Endothelial cell (in vitro differentiated cells): ENCODE data around the gene FAM186B. TPM values are rescaled to one million over a fixed set of nuclear protein-coding genes. Genes with fewer than 3 reads are reported as not detected.

Experiments used
- DNase-seq: peaks from one replicate; pipeline ENCODE4 v3.0.0; 2021; ENCODE audit warnings: low spot score
- H3K27ac Mint-ChIP-seq: one replicate; pipeline ENCODE4 v1.8.0; 2021; ENCODE audit warnings: mixed read lengths, inconsistent platforms; ENCODE audit not compliant: unreplicated experiment
- H3K27me3 Mint-ChIP-seq: one replicate; pipeline ENCODE4 v1.8.0; 2021; ENCODE audit warnings: mild to moderate bottlenecking, moderate library complexity, mixed read lengths, inconsistent platforms; ENCODE audit not compliant: unreplicated experiment
- H3K36me3 Mint-ChIP-seq: one replicate; pipeline ENCODE4 v1.8.0; 2021; ENCODE audit warnings: mild to moderate bottlenecking, low read depth, mixed read lengths, inconsistent platforms; ENCODE audit not compliant: unreplicated experiment
- H3K4me1 Mint-ChIP-seq: one replicate; pipeline ENCODE4 v1.8.0; 2021; ENCODE audit warnings: mild to moderate bottlenecking, mixed read lengths, inconsistent platforms; ENCODE audit not compliant: unreplicated experiment
- H3K4me3 Mint-ChIP-seq: one replicate; pipeline ENCODE4 v1.8.0; 2021; ENCODE audit warnings: mild to moderate bottlenecking, mixed read lengths, inconsistent platforms; ENCODE audit not compliant: unreplicated experiment
- H3K9me3 Mint-ChIP-seq: one replicate; pipeline ENCODE4 v1.8.0; 2021; ENCODE audit warnings: mixed read lengths, inconsistent platforms; ENCODE audit not compliant: unreplicated experiment
- CTCF ChIP-seq: fragments of 200-600 bp; sonication (generic); IDR thresholded peaks from one replicate; pipeline ENCODE4 v1.5.0; 2021; ENCODE audit warnings: antibody characterized with exemption; ENCODE audit not compliant: unreplicated experiment
- total RNA-seq: library from RNA; stranded (reverse); fragmentation: NEBNext Ultra II Directional; extraction: Animal tissue kit (Norgen Biotek cat#: 25700); gene quantifications from one replicate; pipeline ENCODE4 v1.2.1, GENCODE V29; 2021; ENCODE audit not compliant: unreplicated experiment

The FAM186B gene
- total RNA-seq, 1 donor from 2014 or later, result 1.9 TPM

DNA sequence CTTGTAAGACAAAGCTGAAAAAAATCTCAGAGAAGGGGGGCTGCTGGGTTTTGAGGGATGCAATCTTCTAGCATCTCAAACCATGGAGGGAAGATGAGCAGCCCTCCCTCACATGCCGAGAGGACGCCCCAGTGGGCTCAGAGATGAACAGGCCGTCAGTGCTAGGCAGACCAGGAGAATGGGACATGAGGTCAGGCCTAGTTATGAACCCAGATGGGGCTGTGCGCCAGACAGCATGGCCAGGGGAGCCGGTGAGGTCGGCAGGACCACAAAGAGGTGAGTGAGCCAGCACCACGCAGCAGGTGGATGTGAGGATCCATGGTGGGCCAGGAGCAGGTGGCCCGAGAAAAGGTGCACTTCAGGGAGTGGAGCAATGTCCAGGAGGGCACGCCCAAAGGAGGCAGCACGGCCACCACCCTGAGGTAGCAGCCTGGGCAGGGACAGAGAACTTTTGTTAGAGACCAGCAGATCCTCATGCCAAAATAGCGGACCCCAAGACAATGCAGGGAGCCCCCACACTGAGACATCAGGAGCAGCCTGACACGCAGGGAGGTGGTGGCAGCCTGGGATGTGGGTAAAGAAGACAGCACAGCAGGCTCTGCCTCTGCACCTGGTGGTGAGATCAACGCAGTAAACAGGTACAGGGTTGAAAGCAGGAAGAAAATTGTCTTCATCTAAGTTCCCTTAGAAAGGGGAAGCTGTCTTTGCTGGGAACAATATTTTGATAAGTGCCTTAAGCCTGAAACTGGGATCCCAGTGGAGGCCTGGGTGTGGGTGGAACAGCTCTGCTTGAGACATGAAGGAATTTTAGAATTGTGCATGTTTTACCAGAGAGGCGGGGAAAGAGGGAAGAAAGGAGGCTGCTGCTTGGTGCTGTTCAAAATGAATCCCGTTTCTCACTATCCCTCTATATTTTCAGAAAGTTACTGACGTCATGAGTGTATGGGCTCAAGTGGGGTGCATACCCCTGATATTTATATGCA, 19.7 kb downstream of the FAM186B start:
- H3K27ac Mint-ChIP-seq, result no peak overlapping the region
- peaks cover 16% of the 10 kb centered on the region for H3K36me3 Mint-ChIP-seq
- DNase-seq, result no peak

GRCh38 chr12:49584591-49584990, 20.8 kb downstream of the FAM186B start:
- no peak for DNase-seq
- Mint-ChIP-seq H3K27ac (peak overlapping the region; percentile 39), H3K27me3 (peaks cover 10% of the 10 kb centered on the region), H3K9me3 (no peaks in the 10 kb centered on the region), H3K4me1 (peaks cover 15% of the 10 kb centered on the region), H3K36me3 (peaks cover 18% of the 10 kb centered on the region), H3K4me3 (peak overlapping the region; percentile 17)
- TF ChIP-seq CTCF, result no peak

More for the DNA sequence above, 19.7 kb downstream of the FAM186B start:
- H3K9me3 Mint-ChIP-seq, result no peaks in the 10 kb centered on the region
- peaks cover 14% of the 10 kb centered on the region for H3K4me1 Mint-ChIP-seq
- peak overlapping the region; percentile 71 for H3K4me3 Mint-ChIP-seq
- peaks cover 8% of the 10 kb centered on the region for H3K27me3 Mint-ChIP-seq
- TF ChIP-seq CTCF, result no peak

DNA sequence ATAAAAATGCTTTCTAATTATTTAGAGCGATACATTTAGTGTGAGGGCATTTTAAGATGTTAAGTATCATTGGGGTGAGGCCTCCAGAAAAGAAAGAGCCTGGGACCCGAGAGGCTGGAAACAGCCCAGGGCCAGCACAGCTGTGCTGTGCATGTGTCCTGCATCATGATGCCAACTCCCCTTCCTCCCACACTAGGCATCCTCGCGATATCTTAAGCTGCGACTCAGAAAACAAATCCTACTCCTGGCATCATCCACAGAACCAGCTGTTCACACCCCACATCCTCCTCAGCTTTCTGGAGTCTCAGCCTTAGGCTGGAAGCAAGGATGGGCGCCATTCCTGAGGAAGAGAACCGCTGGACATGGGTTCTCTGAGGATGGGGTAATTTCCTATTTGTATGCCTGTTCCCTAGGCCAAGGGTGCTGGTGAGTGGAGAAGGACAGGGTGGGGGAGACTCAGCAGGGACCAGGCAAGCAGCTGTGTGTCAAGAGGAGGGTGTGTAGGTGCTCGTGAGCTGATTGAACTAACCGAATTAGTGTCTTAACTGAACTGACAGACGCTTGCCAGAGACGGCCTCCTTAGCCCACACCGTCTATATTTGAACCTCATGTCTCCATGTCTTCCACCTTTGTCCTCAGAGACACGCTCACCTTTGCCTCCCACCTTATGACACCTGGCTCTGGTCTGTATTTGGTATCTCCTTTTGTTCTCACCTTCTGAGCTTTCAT, 21.9 kb downstream of the FAM186B start:
- H3K4me3 Mint-ChIP-seq, result no peak overlapping the region
- TF ChIP-seq CTCF, result no peak
- no peak overlapping the region for H3K27ac Mint-ChIP-seq
- peaks cover 20% of the 10 kb centered on the region for H3K36me3 Mint-ChIP-seq
- peaks cover 11% of the 10 kb centered on the region for H3K27me3 Mint-ChIP-seq
- no peak for DNase-seq
- H3K4me1 Mint-ChIP-seq, result peaks cover 12% of the 10 kb centered on the region
- no peaks in the 10 kb centered on the region for H3K9me3 Mint-ChIP-seq

GRCh38 chr12:49582850-49583249, 22.6 kb downstream of the FAM186B start:
- no peak for DNase-seq
- H3K36me3 Mint-ChIP-seq, result peaks cover 23% of the 10 kb centered on the region
- peaks cover 12% of the 10 kb centered on the region for H3K4me1 Mint-ChIP-seq
- TF ChIP-seq CTCF, result no peak
- H3K4me3 Mint-ChIP-seq, result no peak overlapping the region
- no peaks in the 10 kb centered on the region for H3K9me3 Mint-ChIP-seq
- peaks cover 9% of the 10 kb centered on the region for H3K27me3 Mint-ChIP-seq
- H3K27ac Mint-ChIP-seq, result no peak overlapping the region

DNA sequence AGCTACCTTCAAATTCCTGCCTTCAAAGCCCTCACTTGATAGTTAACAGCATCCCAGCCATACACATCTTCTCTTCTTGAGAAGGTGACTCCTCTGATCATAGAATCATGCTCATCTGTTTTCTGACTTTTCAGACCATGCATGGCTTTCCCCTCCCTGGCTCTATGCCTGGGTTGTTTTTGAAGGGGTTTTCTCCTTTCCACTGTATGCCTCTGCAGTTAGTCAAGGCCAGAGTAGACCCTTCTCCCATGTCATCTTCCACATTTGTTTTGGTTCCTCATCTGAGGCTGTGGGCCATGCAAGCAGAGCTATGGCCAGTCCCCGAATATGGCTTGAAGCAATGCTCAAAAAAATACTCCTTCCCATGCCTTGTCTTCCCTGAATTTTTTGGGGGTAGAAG, 23.2 kb downstream of the FAM186B start:
- no peaks in the 10 kb centered on the region for H3K9me3 Mint-ChIP-seq
- DNase-seq, result no peak
- no peak for TF ChIP-seq CTCF
- peaks cover 11% of the 10 kb centered on the region for H3K27me3 Mint-ChIP-seq
- H3K36me3 Mint-ChIP-seq, result peaks cover 29% of the 10 kb centered on the region
- no peak overlapping the region for H3K4me3 Mint-ChIP-seq
- no peak overlapping the region for H3K27ac Mint-ChIP-seq
- peaks cover 16% of the 10 kb centered on the region for H3K4me1 Mint-ChIP-seq
